HK-2 (cell line): ENCODE data around the gene GREB1L.
"Not testable (repeated sequence)": the region's sequence is repeated elsewhere in the genome, so short reads cannot be mapped to it uniquely, and the experiment has no call there.

Experiments
- DNase-seq: peaks from one replicate; pipeline ENCODE4 v3.0.0-alpha.2; 2018; ENCODE audit not compliant: unreplicated experiment

The GREB1L gene

GRCh38 chr18:21264651-21265050 lies 22.6 kb downstream of the GREB1L start:
- no peak for DNase-seq

- no peak for DNase-seq
These were observed 24.1 kb downstream of the GREB1L start for GRCh38 chr18:21265971-21266673.

- no peak for DNase-seq
These were observed 25.4 kb downstream of the GREB1L start for GRCh38 chr18:21267400-21267799.

GRCh38 chr18:21269349-21269748 lies 27.3 kb downstream of the GREB1L start:
- DNase-seq, result no peak

GRCh38 chr18:21270453-21270852 lies 28.4 kb downstream of the GREB1L start:
- peak; percentile 8 for DNase-seq

GRCh38 chr18:21272016-21272579 lies 30.1 kb downstream of the GREB1L start:
- no peak for DNase-seq

- no peak for DNase-seq
These were observed 31.5 kb downstream of the GREB1L start for GRCh38 chr18:21273568-21273967.

GRCh38 chr18:21275645-21276044 lies 33.6 kb downstream of the GREB1L start:
- DNase-seq, result no peak

GRCh38 chr18:21277578-21277977 lies 35.5 kb downstream of the GREB1L start:
- no peak for DNase-seq

GRCh38 chr18:21278218-21278617 lies 36.2 kb downstream of the GREB1L start:
- DNase-seq, result not testable (repeated sequence)

- no peak for DNase-seq
These were observed 39.6 kb downstream of the GREB1L start for GRCh38 chr18:21281603-21282002.

- no peak for DNase-seq
These were observed 42.5 kb downstream of the GREB1L start for GRCh38 chr18:21284540-21284939.

- DNase-seq, result no peak
These were observed 47.8 kb downstream of the GREB1L start for GRCh38 chr18:21289827-21290226.

- no peak for DNase-seq
These were observed 49.1 kb downstream of the GREB1L start for GRCh38 chr18:21291106-21291505.

- no peak for DNase-seq
These were observed 51.4 kb downstream of the GREB1L start for GRCh38 chr18:21293479-21293878.

- no peak for DNase-seq
These were observed 53.1 kb downstream of the GREB1L start for GRCh38 chr18:21295101-21295500.

- no peak for DNase-seq
These were observed 54.0 kb downstream of the GREB1L start for GRCh38 chr18:21296045-21296444.

GRCh38 chr18:21298351-21298750 lies 56.3 kb downstream of the GREB1L start:
- no peak for DNase-seq

GRCh38 chr18:21300035-21300907 lies 58.2 kb downstream of the GREB1L start:
- no peak for DNase-seq

- no peak for DNase-seq
These were observed 58.8 kb downstream of the GREB1L start for GRCh38 chr18:21300908-21301200.

GRCh38 chr18:21303445-21303844 lies 61.4 kb downstream of the GREB1L start:
- no peak for DNase-seq

- no peak for DNase-seq
These were observed 61.9 kb downstream of the GREB1L start for GRCh38 chr18:21303895-21304294.

- no peak for DNase-seq
These were observed 63.6 kb downstream of the GREB1L start for GRCh38 chr18:21305621-21306020.
